ENCODE data around the gene ABCA4.
A peak's percentile ranks its signal among the peaks of the same experiment; 100 is the strongest.

The ABCA4 gene

DNA sequence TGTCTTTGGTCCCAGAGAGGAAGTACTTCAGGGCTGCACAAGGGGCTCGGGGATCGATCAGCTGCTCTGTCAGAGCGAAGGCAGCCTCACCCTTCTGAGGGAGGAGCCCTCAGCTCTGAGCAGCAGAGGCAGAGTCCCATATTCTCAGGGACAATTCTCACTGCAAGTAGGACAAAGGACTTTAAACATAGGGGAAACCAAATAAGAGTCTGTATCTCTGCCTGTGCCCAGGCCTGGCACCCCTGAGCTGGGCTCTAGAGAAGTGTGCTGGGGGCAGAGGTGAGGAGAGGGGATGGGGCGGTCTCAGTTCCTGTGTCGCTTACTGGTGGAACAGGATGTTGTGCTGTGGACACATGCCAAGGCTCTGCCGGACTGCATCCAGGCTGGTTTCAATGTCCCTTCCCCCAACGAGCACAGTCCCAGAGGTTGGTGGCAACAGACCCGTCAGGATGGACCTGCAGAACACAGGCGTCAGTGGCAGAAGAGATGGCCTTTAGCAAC, 76.6 kb downstream of the ABCA4 start:
- Histone ChIP-seq H3K9ac (ENCODE audit: insufficient read length) (peak overlapping the region; percentile 28), H3K27ac (peak overlapping the region; percentile 66), H3K4me3 (peak overlapping the region; percentile 67), H3K36me3 (ENCODE audit: insufficient read depth, low read length) (no peaks in the 10 kb centered on the region), H3K9me3 (ENCODE audit: low read depth, low read length) (no peaks in the 10 kb centered on the region)
- DNase-seq (ENCODE audit: low read depth, low spot score), result no peak
- TF ChIP-seq FOXP2 (optimal IDR thresholded peaks at IDR 0.05; ENCODE audit: control extremely low read depth, extremely low read length, insufficient read depth) (no peak), POLR2AphosphoS5 (IDR thresholded peaks at IDR 0.05; ENCODE audit: borderline replicate concordance, low read depth, low read length) (no peak), EZH2 (IDR thresholded peaks at IDR 0.05) (no peak)

DNA sequence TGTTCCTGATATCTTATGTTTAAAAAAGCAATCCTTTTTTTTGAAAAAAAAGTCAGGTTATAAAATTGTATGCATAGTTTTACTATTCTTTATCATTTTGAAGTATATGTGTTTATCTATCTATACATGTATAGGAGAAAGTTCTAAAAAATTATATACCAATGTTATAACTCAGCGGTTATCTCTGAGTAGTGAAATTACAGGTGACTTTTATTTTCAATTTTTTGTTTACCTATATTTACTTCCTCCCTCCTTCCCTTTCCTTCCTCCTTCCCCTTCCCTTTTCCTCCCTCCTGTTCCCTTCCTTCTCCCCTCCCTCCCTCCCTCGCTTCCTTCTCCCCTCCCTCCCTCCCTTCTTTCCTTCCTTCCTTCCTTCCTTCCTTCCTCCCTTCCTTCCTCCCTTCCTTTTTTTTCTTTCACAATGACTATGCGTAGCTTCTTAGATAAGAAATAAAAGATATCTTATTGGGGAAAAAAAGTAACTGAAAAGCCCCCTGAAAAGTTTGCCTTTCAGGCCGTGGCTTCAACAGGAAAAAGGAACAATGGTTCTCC, 77.1 kb downstream of the ABCA4 start:
- DNase-seq (ENCODE audit: low read depth, low spot score), result no peak
- Histone ChIP-seq H3K4me3 (peak overlapping the region; percentile 67), H3K27ac (peak overlapping the region; percentile 66), H3K9me3 (ENCODE audit: low read depth, low read length) (no peaks in the 10 kb centered on the region), H3K9ac (ENCODE audit: insufficient read length) (peak overlapping the region; percentile 28), H3K36me3 (ENCODE audit: insufficient read depth, low read length) (no peaks in the 10 kb centered on the region)
- TF ChIP-seq EZH2 (IDR thresholded peaks at IDR 0.05), result no peak
- no peak for TF ChIP-seq POLR2AphosphoS5 (IDR thresholded peaks at IDR 0.05; ENCODE audit: borderline replicate concordance, low read depth, low read length)
- TF ChIP-seq FOXP2 (optimal IDR thresholded peaks at IDR 0.05; ENCODE audit: control extremely low read depth, extremely low read length, insufficient read depth), result no peak

DNA sequence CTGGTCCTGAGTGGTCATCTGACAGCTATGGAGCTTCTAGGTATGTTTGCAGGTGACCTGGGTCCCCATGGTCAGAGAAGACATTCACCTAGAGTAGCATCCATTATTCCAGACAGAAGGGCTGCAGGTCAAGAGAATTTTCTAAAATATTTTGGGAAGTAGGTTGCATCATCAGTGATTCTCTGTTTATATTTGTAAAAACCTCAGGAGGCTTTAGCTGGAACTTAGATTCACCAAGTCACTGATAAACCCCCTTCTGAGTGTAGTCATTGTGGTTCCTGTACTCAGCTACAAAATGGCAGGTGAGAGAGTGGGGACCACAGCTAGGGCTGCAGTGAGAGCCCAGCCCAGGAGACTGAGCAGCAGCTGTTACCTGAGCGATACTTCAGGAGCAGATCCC, 78.6 kb downstream of the ABCA4 start:
- H3K9me3 ChIP-seq (ENCODE audit: low read depth, low read length), result no peaks in the 10 kb centered on the region
- TF ChIP-seq EZH2 (IDR thresholded peaks at IDR 0.05) (no peak), POLR2AphosphoS5 (IDR thresholded peaks at IDR 0.05; ENCODE audit: borderline replicate concordance, low read depth, low read length) (no peak), FOXP2 (optimal IDR thresholded peaks at IDR 0.05; ENCODE audit: control extremely low read depth, extremely low read length, insufficient read depth) (no peak)
- no peak overlapping the region for H3K9ac ChIP-seq (ENCODE audit: insufficient read length)
- DNase-seq (ENCODE audit: low read depth, low spot score), result no peak
- no peak overlapping the region for H3K27ac ChIP-seq
- no peak overlapping the region for H3K4me3 ChIP-seq
- no peaks in the 10 kb centered on the region for H3K36me3 ChIP-seq (ENCODE audit: insufficient read depth, low read length)

DNA sequence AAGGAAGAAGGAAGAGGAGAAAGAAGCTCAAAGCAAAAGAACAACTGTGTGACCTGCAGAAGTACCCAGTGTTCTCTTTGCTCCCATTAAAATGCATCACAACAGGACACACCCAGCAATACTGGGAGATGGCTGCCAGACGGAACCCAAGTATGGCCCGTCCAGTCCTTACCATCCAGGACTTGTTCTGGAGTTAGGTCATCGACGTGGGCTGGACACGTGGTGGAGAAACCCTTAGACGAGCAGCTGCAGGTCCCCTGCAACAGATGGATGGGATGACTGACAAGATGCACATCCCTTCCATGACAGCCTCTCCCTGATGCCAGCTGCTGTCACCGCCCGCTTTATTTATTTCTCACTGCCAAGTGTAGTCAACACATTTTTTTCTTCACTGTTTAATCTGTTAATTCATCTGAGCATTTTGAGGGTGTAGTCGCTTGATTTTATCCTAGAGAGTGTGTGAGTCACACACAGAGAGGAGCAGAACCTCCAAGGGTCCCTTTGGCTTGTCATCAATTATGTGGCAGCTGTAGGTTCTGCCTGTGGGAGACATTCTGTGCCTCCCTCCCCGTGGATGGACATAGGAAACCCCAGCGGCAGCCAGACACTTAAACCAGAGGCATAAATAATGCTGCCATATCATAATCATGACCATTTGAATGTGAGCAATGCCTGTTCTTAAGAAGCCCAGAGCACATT, 80.9 kb downstream of the ABCA4 start:
- Histone ChIP-seq H3K9ac (ENCODE audit: insufficient read length) (no peak overlapping the region), H3K9me3 (ENCODE audit: low read depth, low read length) (no peaks in the 10 kb centered on the region), H3K36me3 (ENCODE audit: insufficient read depth, low read length) (no peaks in the 10 kb centered on the region), H3K4me3 (no peak overlapping the region), H3K27ac (no peak overlapping the region)
- DNase-seq (ENCODE audit: low read depth, low spot score), result no peak
- TF ChIP-seq FOXP2 (optimal IDR thresholded peaks at IDR 0.05; ENCODE audit: control extremely low read depth, extremely low read length, insufficient read depth) (no peak), EZH2 (IDR thresholded peaks at IDR 0.05) (no peak), POLR2AphosphoS5 (IDR thresholded peaks at IDR 0.05; ENCODE audit: borderline replicate concordance, low read depth, low read length) (no peak)

DNA sequence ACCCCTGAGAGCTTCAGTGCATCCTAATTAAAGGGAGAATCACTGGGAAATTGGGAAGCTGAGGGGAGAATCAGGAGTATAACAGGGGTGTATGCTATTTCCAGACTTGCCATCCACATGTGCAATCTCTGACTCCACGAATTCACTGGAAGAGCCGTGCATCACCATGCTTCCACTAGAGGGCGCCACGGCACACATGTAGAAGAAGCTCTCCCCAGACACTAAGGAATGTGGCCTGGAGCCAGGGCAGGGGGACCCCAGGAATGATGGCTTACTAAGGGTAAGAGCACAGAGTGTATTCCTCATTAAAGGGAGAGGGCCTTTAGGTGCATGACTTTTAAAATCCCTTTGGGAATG, 81.5 kb downstream of the ABCA4 start:
- Histone ChIP-seq H3K27ac (no peak overlapping the region), H3K9ac (ENCODE audit: insufficient read length) (no peak overlapping the region), H3K9me3 (ENCODE audit: low read depth, low read length) (no peaks in the 10 kb centered on the region), H3K36me3 (ENCODE audit: insufficient read depth, low read length) (no peaks in the 10 kb centered on the region), H3K4me3 (no peak overlapping the region)
- peak; percentile 62 for DNase-seq (ENCODE audit: low read depth, low spot score)
- TF ChIP-seq EZH2 (IDR thresholded peaks at IDR 0.05), result no peak
- TF ChIP-seq POLR2AphosphoS5 (IDR thresholded peaks at IDR 0.05; ENCODE audit: borderline replicate concordance, low read depth, low read length), result no peak
- TF ChIP-seq FOXP2 (optimal IDR thresholded peaks at IDR 0.05; ENCODE audit: control extremely low read depth, extremely low read length, insufficient read depth), result no peak

DNA sequence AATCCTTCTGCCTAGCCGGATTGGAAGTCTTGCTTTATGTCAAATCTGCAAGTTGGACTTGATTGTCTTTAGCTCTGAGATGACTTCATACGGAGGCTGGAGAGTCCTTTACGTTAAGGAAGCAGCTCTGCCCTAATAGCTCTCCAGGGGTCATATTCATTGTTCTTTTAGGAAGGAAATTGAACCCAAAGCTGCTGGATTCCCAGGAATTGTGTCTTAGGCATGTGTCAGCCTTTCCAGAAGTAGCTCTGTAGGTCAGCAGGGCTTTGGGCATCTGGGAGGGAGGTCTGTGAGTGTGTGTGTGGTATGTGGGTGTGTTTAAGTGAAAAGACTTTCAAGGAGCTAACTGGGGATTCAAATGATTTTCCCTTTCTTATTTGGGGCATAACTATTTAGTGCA, 82.4 kb downstream of the ABCA4 start:
- Histone ChIP-seq H3K27ac (no peak overlapping the region), H3K9ac (ENCODE audit: insufficient read length) (no peak overlapping the region), H3K9me3 (ENCODE audit: low read depth, low read length) (no peaks in the 10 kb centered on the region), H3K4me3 (no peak overlapping the region), H3K36me3 (ENCODE audit: insufficient read depth, low read length) (no peaks in the 10 kb centered on the region)
- no peak for DNase-seq (ENCODE audit: low read depth, low spot score)
- no peak for TF ChIP-seq FOXP2 (optimal IDR thresholded peaks at IDR 0.05; ENCODE audit: control extremely low read depth, extremely low read length, insufficient read depth)
- TF ChIP-seq EZH2 (IDR thresholded peaks at IDR 0.05), result no peak
- no peak for TF ChIP-seq POLR2AphosphoS5 (IDR thresholded peaks at IDR 0.05; ENCODE audit: borderline replicate concordance, low read depth, low read length)

DNA sequence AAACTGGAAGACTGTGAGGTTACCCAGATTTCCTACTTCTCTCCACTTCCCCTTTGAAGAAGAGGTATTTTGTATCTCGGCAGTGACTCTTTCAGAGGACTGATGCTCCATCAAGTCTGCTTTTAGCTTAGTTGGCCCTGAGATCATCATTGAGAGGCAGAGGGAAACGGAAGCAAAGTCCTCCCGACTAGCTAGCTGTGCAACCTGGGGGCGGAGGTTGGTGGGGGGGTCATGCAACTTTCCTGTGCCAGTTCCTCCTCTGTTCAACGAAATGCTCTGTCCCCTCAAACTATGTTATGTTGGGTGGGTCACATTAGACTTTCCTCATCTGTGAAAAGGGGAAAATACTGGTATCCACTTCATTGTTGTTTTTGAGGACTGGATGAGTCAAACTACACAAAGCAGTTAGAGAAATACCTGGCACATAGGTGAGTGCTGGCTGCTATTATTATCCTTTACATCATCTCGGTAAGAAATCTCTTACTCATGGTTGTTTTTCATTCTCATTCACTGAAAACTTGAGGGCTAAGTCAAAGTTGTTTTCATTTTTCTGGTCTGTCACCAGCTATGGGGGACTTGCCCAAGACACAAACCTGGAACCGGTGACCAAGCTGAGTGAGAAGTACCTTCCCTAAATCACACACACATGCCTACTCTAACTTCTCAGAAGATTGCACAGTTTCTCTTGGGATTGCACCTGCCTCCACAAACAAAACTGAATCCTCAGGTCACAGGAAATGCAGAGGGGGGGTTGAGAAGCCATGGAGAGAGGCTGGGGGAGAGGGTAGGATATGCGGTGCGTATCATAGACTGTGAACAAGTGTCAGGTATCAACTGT, 83.3 kb downstream of the ABCA4 start:
- H3K9ac ChIP-seq (ENCODE audit: insufficient read length), result no peak overlapping the region
- TF ChIP-seq POLR2AphosphoS5 (IDR thresholded peaks at IDR 0.05; ENCODE audit: borderline replicate concordance, low read depth, low read length) (no peak), FOXP2 (optimal IDR thresholded peaks at IDR 0.05; ENCODE audit: control extremely low read depth, extremely low read length, insufficient read depth) (no peak), EZH2 (IDR thresholded peaks at IDR 0.05) (no peak)
- H3K36me3 ChIP-seq (ENCODE audit: insufficient read depth, low read length), result no peaks in the 10 kb centered on the region
- no peaks in the 10 kb centered on the region for H3K9me3 ChIP-seq (ENCODE audit: low read depth, low read length)
- no peak overlapping the region; the same call in 1 of the 2 replicates for H3K27ac ChIP-seq
- DNase-seq (ENCODE audit: low read depth, low spot score), result no peak
- H3K4me3 ChIP-seq, result no peak overlapping the region

DNA sequence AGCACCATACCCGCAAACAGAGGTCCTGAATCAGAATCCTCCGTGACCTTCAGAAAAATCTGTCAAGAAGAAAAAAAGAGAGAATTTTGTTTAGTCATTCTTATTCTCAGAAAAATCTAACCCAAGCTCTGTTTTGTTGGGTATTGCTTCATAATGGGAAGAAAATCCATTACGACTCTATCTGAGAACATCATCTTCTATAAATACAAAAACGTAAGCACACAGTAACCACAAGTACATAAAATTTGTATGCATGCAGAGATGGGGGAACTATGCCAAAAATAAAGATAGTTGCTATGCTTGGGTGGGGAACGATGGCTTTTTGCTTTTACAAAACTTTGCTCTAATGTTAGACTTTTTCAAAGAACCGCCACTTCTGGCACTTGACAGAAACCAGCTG, 84.2 kb downstream of the ABCA4 start:
- peak; percentile 56 for DNase-seq (ENCODE audit: low read depth, low spot score)
- TF ChIP-seq POLR2AphosphoS5 (IDR thresholded peaks at IDR 0.05; ENCODE audit: borderline replicate concordance, low read depth, low read length), result no peak
- TF ChIP-seq FOXP2 (optimal IDR thresholded peaks at IDR 0.05; ENCODE audit: control extremely low read depth, extremely low read length, insufficient read depth), result peak; percentile 31
- no peak for TF ChIP-seq EZH2 (IDR thresholded peaks at IDR 0.05)
- Histone ChIP-seq H3K27ac (peak overlapping the region; percentile 48; the same call in 1 of the 2 replicates), H3K9ac (ENCODE audit: insufficient read length) (no peak overlapping the region), H3K4me3 (peak overlapping the region; percentile 17; the same call in 1 of the 2 replicates), H3K36me3 (ENCODE audit: insufficient read depth, low read length) (no peaks in the 10 kb centered on the region), H3K9me3 (ENCODE audit: low read depth, low read length) (no peaks in the 10 kb centered on the region)

Data from SK-N-MC (cell line).